Measurements from ENCODE around the gene RNF13.

Gene RNF13

GRCh38 chr3:149812606-149813366, at the start of gene RNF13:
TSS of gene RNF13 (plus strand) at chr3:149813215. CDS start at chr3:149846027, 32,812 bp downstream.
- peak; percentile 92 for DNase-seq

GRCh38 chr3:149763565-149764195, 49.3 kb upstream of the RNF13 start:
- no peak for DNase-seq

- DNase-seq: no peak
These were observed 48.7 kb upstream of the RNF13 start for GRCh38 chr3:149764302-149764701.

GRCh38 chr3:149765762-149766334, 47.2 kb upstream of the RNF13 start:
- DNase-seq: peak; percentile 10

- no peak for DNase-seq
These were observed 45.3 kb upstream of the RNF13 start for GRCh38 chr3:149767720-149768119.

GRCh38 chr3:149768704-149769103, 44.3 kb upstream of the RNF13 start:
- no peak for DNase-seq

GRCh38 chr3:149770246-149770645, 42.8 kb upstream of the RNF13 start:
- DNase-seq: no peak

GRCh38 chr3:149771652-149772271, 41.3 kb upstream of the RNF13 start:
- DNase-seq: peak; percentile 38

GRCh38 chr3:149772861-149773260, 40.2 kb upstream of the RNF13 start:
- no peak for DNase-seq

GRCh38 chr3:149776170-149776569, 36.8 kb upstream of the RNF13 start:
- no peak for DNase-seq

GRCh38 chr3:149777414-149778214, 35.4 kb upstream of the RNF13 start:
- DNase-seq: no peak

- no peak for DNase-seq
These were observed 31.8 kb upstream of the RNF13 start for GRCh38 chr3:149781211-149781610.

- no peak for DNase-seq
These were observed 31.3 kb upstream of the RNF13 start for GRCh38 chr3:149781741-149782140.

GRCh38 chr3:149783576-149783975, 29.4 kb upstream of the RNF13 start:
- DNase-seq: no peak

- DNase-seq: no peak
These were observed 28.8 kb upstream of the RNF13 start for GRCh38 chr3:149784064-149784704.

- DNase-seq: no peak
These were observed 22.7 kb upstream of the RNF13 start for GRCh38 chr3:149790268-149790667.

GRCh38 chr3:149790698-149791097, 22.3 kb upstream of the RNF13 start:
- no peak for DNase-seq

GRCh38 chr3:149792452-149793270, 20.4 kb upstream of the RNF13 start, which contains the start of gene ANKUB1:
TSS of gene ANKUB1 (minus strand) at chr3:149792554. CDS start at chr3:149792366, 188 bp downstream.
- DNase-seq: no peak

- no peak for DNase-seq
These were observed 17.0 kb upstream of the RNF13 start for GRCh38 chr3:149796026-149796425.

GRCh38 chr3:149800693-149801092, 12.3 kb upstream of the RNF13 start:
- DNase-seq: no peak

- no peak for DNase-seq
These were observed 11.8 kb upstream of the RNF13 start for GRCh38 chr3:149801195-149801594.

Measured in CD4-positive, alpha-beta T cell treated with Interleukin-10 for 1 hour (primary cell).